Inflammatory macrophage (primary cell): ENCODE measurements around the gene TBC1D14.
"Not testable (repeated sequence)": the region's sequence is repeated elsewhere in the genome, so short reads cannot be mapped to it uniquely, and the experiment has no call there.

Experiments used
- DNase-seq, 2 donors: peaks; one replicate each; pipeline ENCODE4 v3.0.0-alpha.2; 2020 to 2022

TBC1D14 gene

GRCh38 chr4:6974138-6974848, 64.7 kb downstream of the TBC1D14 start:
- peak; percentile 85 to 86 for DNase-seq

- not testable (repeated sequence) for DNase-seq
These were observed 68.2 kb downstream of the TBC1D14 start for GRCh38 chr4:6977846-6978245.

DNA sequence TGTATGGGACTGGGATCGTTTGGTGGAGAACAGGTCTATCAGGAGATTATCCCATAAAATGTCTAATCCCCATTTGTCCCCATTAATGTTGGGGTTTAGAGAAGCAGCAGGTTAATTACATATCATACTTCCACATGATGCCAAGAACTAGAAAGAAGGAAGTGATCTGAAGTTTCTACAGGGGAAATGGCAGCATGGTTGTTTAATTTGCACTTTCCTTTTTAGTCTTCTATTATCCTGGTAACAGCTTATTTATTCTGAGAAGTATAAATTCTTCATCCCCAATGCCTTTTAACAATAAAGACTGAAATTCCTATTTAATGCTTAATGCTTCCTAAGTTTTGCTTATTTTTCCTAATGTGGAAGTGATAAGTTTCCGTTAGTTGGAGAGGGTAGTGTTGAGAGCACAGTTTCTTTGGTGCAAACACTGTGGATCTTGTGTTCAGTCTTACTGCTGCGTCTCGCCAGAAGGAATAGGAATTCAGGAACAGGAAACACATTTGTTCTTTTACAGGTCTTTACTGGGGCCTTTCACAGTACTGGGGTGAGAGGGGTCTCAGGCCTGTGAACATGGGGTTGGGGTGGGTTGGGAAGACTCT, 74.0 kb downstream of the TBC1D14 start:
- peak in 1 of 2 donors; percentile 48 for DNase-seq

DNA sequence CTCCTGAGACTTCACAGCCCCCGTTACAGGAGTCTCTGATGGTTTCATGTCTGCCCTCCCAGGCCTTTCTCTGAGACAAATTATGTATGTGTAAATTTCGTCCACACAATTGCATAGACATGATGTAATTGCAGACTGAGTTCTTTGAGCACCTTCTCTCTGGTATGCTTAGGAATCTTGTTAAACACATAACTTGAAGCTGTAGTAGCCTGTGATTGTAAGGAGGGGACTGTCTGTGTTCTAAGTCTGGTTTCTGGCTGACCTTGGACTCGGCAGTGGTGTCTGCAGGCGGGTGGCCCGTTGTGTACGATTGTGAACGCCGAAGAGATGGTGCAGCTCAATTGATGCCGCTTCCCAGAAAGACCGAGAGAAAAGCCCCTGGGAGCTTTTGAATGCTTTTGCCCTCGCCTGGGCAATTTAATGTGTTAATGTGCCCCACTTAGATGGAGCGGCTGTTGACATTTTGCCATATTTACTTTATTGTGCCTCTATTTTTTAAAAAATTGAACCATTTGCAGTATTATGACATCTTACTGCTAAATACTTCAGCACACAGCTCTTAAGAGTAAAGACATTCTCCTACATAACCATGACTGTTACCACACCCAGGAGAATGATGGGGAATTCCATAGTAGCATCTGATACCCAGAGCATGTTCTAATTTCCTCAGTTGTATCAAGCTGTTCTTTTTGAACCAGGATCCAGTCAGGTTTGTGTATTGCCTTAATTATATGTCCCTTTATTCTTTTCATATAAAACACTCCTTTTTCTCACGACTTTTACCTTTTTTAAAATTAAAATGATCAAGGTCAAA, 75.2 kb downstream of the TBC1D14 start:
- DNase-seq = no peak

DNA sequence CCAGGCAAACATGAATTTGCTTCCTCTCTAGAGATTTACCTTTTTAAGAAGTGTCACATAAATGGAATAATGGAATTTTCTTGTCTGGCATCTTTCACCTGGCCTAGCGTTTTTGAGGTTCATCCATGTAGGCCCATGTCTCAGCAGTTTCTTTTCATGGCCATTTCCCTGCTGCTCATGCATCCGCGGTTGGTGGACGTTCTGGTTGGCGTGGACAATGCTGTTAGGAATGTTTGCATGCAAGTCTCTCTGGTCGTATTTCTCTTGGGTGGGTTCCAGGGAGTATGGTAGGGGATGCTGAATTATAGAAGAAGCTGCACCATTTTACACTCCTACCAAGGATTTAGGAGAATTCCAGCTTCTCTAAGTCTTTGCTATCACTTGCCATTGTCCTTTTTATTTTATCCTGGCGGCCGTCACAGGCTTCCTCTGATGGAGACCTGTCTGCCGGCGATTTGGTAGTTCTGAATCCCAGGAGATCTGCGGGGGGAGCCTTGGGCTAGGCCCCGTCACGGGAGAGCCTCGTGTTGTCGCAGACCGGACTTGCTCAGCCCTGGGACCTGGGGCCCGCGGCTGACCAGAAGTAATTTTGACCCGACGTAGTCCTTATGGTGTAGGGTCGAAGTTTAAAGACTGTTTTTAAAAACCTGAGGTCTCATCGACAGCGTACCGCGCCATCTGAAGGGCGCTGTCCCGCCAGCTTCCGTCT, 76.6 kb downstream of the TBC1D14 start:
- peak; percentile 24 to 43 for DNase-seq

- peak; percentile 91 to 95 for DNase-seq
These were observed 77.4 kb downstream of the TBC1D14 start for GRCh38 chr4:6986781-6987587.

- no peak for DNase-seq
These were observed 77.9 kb downstream of the TBC1D14 start for GRCh38 chr4:6987588-6987961.

- no peak for DNase-seq
These were observed 78.5 kb downstream of the TBC1D14 start for GRCh38 chr4:6988016-6988715.

DNA sequence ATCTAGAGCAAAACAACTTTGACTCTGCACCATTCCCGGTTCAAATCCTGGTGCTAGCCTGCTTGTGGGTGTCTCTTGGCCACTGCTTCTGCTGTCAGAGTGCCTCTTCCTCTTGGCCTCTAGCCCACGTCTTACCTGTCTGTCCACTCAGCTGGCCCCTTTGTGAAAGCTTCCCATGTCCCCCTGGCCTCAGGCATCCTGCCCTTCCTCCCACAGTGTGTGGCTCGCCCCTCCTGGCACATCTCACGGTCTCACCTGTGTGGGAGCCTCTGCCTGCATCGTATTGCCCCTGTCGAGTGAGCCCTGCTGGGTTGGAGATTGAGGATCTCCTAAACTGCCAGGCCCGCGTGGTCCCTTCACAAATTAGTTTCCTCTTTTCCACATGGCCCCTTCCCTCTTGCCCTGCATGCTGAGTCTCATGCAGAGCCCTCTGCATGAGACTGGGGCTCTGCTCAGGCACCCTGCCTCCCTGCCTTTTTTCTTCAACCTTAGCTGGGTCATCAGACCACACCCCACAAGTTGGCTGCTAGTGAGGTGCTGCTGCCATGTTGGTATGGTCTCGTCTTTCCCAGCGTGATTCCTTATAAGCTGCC, 79.8 kb downstream of the TBC1D14 start:
- no peak for DNase-seq

- DNase-seq = no peak
These were observed 81.0 kb downstream of the TBC1D14 start for GRCh38 chr4:6990661-6991060.

GRCh38 chr4:6991249-6991648, 81.6 kb downstream of the TBC1D14 start:
- no peak for DNase-seq

DNA sequence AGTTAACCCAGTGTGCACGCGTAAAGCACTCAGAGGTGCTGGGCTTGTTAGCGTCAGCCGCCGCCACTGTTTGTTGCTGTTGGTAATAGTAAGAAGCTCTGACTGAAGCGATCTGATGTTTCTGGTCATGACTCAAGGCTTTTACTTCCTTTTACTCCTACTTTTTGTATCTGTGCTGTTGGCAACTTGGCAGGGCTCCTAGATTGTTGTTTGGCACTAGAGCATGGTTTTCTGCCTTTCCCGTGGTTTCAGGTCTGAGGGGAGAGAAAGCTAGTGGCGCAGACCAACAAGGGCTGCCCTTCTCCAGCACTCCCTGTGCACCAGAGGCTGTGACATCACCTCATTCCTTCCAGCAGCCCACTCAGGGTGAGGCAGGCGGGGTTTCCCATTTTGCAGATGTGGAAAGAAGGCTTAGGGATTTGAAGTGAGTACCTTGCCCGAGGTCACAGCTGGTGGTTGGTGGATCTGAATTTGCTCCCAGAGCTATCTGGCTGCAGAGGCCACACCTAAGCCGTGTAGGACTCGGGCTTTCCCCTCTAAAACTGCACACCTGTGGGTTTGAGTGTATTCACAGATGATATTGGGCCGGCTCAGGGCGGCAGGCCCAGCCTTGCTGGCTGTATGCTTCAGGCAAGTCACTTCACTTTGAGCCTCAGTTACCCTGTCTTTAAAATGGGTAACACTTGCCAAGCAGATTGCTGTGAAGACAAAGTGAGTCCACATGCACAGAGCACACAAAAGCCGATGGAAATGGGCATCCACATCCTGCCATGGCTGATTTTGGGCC, 82.3 kb downstream of the TBC1D14 start:
- peak; percentile 59 to 70 for DNase-seq

- no peak for DNase-seq
These were observed 83.4 kb downstream of the TBC1D14 start for GRCh38 chr4:6992728-6993677.

GRCh38 chr4:6996481-6996880, 86.9 kb downstream of the TBC1D14 start:
- DNase-seq = no peak

- DNase-seq = peak in 1 of 2 donors; percentile 40
These were observed 89.8 kb downstream of the TBC1D14 start for GRCh38 chr4:6999172-7000086.

GRCh38 chr4:7000421-7001176, 91.0 kb downstream of the TBC1D14 start:
- DNase-seq = no peak

- DNase-seq = no peak
These were observed 91.6 kb downstream of the TBC1D14 start for GRCh38 chr4:7001271-7001670.
